Gastrocnemius medialis (tissue), 4 donors: Measurements from ENCODE around the gene ATRIP.

ENCODE experiments used
- POLR2A ChIP-seq, 2 donors: fragments of 450-650 bp; IDR thresholded peaks; one replicate each; pipeline ENCODE4 v1.6.1; 2017; ENCODE audit warnings: antibody characterized with exemption in 2 of 2, mild to moderate bottlenecking in 2 of 2, moderate library complexity in 2 of 2
- TF ChIP-seq, protein P1 (sequence below), 5 experiments: fragments of 450-650 bp in 3 of 5; fragments of 200-600 bp in 2 of 5; sonication (generic) in 2 of 5; IDR thresholded peaks in 4 of 5; conservative IDR thresholded peaks in 1 of 5; 1 replicate in 4 of 5; 2 replicates in 1 of 5; pipeline ENCODE4 v1.5.1; 2016 to 2019; ENCODE audit warnings: antibody characterized with exemption in 5 of 5, mild to moderate bottlenecking in 3 of 5, moderate library complexity in 3 of 5

DNA sequence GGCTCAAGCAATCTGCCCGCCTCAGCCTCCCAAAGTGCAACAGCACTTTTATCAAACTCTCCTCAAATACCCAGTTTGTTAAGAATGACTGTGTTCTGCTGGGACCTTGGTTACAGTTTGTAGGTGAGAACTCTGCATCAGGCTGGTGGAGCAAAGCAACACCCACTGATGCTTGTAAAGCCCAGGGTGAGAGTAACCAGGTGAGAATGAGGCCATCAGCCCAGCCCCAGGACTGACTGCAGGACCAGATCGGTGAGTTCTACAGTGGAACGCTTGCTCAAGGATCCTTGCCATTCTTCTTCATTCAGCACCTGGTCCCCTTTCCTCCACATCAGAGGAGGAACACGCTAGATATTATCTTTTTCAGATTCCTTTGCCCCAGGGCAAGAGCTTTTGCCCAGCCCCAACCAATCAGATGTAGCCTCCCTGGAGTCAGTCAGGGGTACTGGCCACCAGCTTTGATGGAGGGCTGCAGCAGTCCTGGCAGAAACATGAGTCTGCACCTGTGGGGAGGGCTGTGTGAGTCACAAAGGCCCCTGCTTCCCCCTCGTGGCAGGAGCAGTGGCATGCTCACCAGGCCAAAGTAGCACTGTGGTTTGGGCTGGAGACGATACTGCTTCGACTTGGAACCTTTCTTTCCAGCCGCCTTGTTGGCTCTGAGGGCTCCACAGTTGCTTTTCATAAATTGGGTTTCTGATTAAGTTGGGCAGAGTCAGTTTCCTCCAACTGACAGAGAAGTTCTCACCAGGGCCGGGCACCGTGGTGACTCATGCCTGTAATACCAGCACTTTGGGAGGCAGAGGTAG is 60.9 kb downstream of the ATRIP start:
- TF ChIP-seq, protein P1, sequence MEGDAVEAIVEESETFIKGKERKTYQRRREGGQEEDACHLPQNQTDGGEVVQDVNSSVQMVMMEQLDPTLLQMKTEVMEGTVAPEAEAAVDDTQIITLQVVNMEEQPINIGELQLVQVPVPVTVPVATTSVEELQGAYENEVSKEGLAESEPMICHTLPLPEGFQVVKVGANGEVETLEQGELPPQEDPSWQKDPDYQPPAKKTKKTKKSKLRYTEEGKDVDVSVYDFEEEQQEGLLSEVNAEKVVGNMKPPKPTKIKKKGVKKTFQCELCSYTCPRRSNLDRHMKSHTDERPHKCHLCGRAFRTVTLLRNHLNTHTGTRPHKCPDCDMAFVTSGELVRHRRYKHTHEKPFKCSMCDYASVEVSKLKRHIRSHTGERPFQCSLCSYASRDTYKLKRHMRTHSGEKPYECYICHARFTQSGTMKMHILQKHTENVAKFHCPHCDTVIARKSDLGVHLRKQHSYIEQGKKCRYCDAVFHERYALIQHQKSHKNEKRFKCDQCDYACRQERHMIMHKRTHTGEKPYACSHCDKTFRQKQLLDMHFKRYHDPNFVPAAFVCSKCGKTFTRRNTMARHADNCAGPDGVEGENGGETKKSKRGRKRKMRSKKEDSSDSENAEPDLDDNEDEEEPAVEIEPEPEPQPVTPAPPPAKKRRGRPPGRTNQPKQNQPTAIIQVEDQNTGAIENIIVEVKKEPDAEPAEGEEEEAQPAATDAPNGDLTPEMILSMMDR (IDR thresholded peaks at IDR 0.05 in 4 of 5, conservative IDR thresholded peaks at IDR 0.05 in 1 of 5): peak; percentile 30 to 69 (median 55)
- no peak for TF ChIP-seq POLR2A (IDR thresholded peaks at IDR 0.05)
